Measurements from ENCODE around the gene CFAP299.

The CFAP299 gene

DNA sequence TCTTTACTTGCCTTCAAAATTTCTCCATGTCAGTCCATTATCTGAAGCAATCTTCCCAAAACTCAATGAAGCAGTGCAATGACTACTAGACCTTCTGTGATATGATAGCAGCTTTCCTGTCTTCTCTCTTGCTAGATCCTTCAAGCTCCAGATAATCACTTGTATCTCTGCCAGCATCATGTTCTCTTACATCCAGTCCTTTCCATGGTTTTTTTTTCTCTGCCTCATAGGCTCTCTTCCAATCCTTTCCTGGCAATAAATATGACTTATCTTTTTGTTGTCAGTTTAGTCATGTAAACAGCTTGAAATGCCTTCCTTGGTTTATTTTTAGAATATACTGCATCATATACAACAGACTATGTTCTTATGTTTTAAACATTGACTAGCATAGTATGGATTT lies 193.5 kb downstream of the CFAP299 start:
- DNase-seq, result no peak

DNA sequence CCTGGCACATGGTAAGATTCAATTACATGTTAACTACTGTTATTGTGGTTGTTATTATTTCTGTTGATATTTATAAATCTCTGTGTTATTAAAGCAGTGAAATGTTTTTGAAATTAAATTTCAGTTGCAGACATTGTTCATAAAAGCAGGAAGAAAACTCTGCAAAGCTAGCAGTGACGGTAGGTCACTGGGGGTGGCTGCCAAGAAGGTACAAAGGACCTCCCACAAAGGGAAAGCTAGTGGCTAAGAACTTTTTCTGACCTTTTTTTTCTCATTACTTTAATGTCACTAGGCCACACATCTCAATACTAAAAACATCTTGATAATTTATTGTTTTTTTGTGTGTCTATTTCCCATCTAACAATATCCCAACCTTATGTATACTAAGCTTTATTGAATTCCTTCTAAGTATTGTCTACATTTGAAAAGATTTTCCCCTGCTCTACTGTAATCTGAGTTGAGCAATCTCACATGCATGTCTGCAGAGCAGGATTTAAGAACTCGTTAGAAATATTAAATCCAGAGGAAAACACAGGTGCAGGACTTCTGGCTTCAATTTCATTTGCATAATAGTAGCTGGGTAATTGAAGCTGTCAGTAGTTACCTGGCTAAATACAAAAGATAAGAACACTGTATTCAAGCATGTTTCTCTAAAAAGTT lies 197.3 kb downstream of the CFAP299 start:
- no peak for DNase-seq

DNA sequence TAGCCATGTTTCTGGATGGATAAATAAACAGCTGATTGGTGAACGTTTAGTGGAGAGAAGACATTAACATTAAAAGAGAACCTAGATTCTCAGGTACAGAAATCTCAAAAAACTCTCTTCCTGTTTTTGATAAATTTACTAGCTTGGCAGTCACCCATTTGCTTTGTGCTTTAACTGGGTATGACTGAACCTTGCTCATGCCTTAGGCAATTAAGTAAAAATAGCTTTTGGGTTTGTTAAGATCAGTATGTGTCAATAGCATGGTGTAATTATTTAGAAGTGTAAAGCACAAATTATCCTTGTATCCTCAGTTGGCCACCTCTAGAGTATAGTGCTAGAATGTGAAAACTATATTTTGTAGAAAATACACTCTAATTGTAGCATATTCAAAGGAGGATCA lies 200.0 kb downstream of the CFAP299 start:
- no peak for DNase-seq

- DNase-seq, result no peak
Measured at GRCh38 chr4:80538276-80538926, 202.9 kb downstream of the CFAP299 start.

- DNase-seq, result no peak
Measured at GRCh38 chr4:80539190-80539589, 203.7 kb downstream of the CFAP299 start.

- DNase-seq, result no peak
Measured at GRCh38 chr4:80540349-80540748, 204.8 kb downstream of the CFAP299 start.

GRCh38 chr4:80540785-80541469 lies 205.4 kb downstream of the CFAP299 start:
- DNase-seq, result no peak

DNA sequence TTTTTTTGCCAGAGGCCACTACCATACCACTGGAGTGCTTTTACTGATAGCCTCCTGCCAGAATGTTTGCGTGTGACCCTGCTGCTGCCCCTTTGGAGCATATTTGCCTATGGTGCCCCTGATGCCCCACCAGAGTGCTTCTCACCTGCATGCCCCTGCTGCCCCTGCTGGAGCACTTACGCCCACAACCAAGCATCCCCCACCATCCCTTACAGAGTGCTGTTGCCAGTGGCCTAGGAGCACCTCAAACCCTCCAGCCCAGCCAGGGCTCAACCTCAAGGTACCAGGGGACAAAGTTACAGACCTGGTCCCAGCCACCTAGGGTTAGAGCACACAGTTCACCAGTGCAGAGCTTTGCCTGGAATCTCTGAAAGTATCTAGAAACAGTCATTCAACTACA lies 207.2 kb downstream of the CFAP299 start:
- no peak for DNase-seq

- no peak for DNase-seq
Measured at GRCh38 chr4:80560337-80560736, 224.8 kb downstream of the CFAP299 start.

DNA sequence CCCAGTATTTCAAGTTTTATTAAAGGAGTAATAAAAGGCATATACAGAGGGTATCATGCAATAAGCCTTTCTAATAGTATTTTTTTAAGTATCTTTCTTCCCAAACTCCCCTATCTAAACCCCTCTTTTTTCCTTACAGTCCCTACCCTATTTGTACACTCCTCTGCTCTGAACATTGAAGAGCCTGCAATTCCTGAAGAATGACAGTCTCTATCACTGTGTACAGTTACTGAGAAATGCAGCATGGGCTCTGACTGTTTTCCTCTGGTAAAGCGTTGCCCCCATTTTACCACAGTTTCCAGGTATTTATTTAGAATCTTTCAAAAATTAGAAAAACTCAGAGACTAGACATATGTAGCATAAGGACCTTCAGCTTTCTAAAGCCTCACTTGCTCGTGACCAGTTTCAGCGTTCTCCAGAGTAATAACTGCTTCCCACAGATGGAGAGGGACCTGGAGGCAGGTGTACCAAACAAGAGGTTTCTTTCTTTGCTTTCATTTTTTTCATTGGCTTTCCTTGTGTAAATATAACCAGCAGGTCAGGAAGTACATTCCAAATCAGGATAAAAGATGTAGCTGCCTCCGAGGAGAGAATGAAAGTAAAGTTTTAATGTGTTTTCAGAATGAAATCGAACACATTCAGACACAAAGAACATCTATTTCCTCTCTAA lies 230.8 kb downstream of the CFAP299 start:
- DNase-seq, result no peak

GRCh38 chr4:80568891-80569290 lies 233.4 kb downstream of the CFAP299 start:
- DNase-seq, result no peak

GRCh38 chr4:80576796-80577195 lies 241.3 kb downstream of the CFAP299 start:
- DNase-seq, result no peak

GRCh38 chr4:80578001-80578400 lies 242.5 kb downstream of the CFAP299 start:
- DNase-seq, result no peak

GRCh38 chr4:80585542-80585941 lies 250.0 kb downstream of the CFAP299 start:
- DNase-seq, result no peak

- DNase-seq, result no peak
Measured at GRCh38 chr4:80586716-80587115, 251.2 kb downstream of the CFAP299 start.

DNA sequence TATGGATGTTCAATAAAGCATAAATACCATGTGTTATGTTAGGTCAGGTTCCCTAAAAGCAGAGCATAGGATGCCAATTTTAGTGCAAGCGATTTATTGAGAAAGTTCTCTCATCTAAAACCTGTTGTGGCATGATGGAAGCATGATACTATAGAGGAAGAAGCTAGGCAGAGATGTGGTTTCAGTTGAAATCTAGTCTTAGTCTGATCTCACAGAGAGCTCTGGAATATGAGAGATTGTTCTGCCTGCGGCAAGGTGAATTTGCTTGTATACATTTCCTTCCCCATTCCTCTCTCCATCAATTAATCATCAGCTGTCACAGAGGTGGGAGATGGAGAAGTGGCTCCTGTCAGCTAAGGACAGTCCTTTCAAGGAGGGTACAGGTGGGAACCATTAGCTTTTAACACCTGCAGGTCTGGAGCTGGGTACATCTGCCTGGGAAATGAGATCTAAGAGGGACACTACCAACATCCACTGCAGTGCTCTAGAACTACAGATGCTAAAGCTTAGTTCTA lies 252.4 kb downstream of the CFAP299 start:
- DNase-seq, result no peak

DNA sequence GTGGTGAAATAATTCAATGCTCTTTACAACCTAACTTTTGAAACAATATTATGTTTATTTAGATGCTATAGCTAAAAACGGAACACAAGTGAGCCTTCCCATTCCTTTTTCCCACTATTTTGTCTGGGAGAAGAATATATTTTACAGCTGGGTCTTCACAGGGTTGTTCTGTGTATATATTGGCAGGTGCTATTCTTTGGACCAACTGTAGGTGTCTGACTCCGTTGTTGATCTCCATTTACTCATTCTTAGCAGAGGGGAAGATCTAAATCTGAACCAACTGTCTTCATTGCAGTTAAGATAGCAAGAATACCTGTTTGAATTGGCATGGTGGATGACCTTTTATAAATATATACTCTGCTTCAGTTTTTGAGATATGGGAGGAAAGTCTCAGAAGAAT lies 257.4 kb downstream of the CFAP299 start:
- no peak for DNase-seq

GRCh38 chr4:80594701-80595100 lies 259.2 kb downstream of the CFAP299 start:
- DNase-seq, result no peak

DNA sequence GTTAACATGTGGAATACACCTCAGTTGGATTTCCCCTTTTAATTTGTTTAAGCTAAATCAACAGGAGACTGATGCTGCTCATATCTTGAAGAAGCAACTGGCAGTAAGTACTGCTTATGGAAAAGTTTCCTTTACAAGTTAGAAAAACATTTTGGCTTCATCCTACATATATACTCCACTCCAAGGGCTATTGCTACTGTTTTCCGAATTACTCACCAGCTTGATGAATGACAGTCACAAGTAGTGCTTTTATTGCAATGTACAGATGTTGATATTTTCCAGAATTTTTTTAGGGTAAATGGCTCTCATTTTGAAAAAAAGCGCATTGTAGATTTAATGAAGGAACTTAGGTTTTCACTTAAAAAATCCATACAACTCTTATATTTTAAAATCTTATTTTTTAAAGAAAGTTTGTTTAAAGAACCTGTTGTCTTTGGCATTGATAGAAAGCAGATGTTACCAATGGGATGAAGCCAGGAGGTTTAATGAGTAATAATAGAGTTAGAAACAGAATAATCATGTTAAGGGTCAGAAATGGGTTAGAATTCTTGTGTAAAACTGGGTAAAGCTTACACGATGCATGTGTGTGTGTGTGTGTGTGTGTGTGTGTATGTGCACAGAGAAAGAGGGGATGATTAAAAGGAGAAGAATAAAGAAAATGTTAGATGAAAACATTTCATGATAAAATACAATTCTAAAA lies 272.9 kb downstream of the CFAP299 start:
- DNase-seq, result no peak

GRCh38 chr4:80610199-80610598 lies 274.7 kb downstream of the CFAP299 start:
- DNase-seq, result no peak

DNA sequence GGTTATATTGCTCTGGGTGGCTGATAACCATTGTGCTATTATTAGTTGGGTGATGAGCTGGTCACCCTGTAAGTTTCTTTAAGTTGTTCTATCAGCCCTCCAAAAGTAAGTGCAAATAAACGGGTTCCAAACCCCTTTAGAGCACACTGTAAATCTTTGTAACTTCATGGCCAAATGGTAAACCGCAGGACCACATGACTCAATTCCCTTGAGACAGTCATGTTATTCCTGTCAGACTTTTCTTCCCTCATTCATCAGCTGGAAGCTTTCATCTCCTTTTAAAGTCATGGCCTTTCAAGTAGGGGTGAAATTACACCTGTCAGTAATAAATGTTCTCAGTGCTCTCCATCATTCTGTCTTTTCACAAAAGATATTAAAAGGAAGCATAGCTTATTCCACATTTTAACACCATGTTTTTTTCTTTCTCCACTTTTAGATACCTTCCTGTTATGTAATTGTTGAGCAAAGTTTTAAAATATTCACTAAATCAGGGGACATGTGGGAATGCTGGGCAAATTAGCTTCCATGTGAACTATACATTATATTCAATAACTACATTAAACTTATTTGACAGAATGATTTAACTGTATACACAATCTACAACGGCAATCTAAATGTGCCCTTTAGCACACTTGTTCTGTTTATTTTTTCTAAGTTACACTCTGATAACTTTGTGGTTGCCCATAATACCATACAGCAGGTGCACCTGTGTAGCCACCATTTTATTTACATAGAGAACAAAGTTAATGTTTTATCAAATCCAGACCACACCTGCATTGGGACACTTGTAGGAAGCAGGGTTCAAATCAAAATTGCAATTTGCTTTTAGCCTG lies 275.5 kb downstream of the CFAP299 start:
- no peak for DNase-seq

- DNase-seq, result no peak
Measured at GRCh38 chr4:80611678-80611979, 276.1 kb downstream of the CFAP299 start.

Measured in suppressor macrophage treated with lipopolysaccharide for 1 hour (primary cell).